GM19328 (cell line): ENCODE measurements around the gene RUBCN.
"Not testable (repeated sequence)": the region's sequence is repeated elsewhere in the genome, so short reads cannot be mapped to it uniquely, and the experiment has no call there.

ENCODE experiments used
- ATAC-seq: cut with Tn5 transposase; IDR thresholded peaks from one replicate; pipeline ENCODE4 v1.9.1; 2021; ENCODE audit warnings: mild to moderate bottlenecking, moderate library complexity; ENCODE audit not compliant: unreplicated experiment

RUBCN gene

GRCh38 chr3:197736010-197736490 is 654 bp downstream of the RUBCN start:
- no peak for ATAC-seq

- peak; percentile 39 for ATAC-seq
These were observed 1.9 kb downstream of the RUBCN start for GRCh38 chr3:197734667-197735318.

- ATAC-seq, result no peak
These were observed 3.7 kb downstream of the RUBCN start for GRCh38 chr3:197733042-197733441.

- not testable (repeated sequence) for ATAC-seq
These were observed 5.2 kb downstream of the RUBCN start for GRCh38 chr3:197731483-197731882.

- not testable (repeated sequence) for ATAC-seq
These were observed 5.9 kb downstream of the RUBCN start for GRCh38 chr3:197730770-197731169.

- no peak for ATAC-seq
These were observed 6.5 kb downstream of the RUBCN start for GRCh38 chr3:197730200-197730599.

- ATAC-seq, result no peak
These were observed 8.2 kb downstream of the RUBCN start for GRCh38 chr3:197728487-197728886.

- ATAC-seq, result not testable (repeated sequence)
These were observed 8.8 kb downstream of the RUBCN start for GRCh38 chr3:197727878-197728277.

GRCh38 chr3:197722734-197723133 is 14.0 kb downstream of the RUBCN start:
- no peak for ATAC-seq

GRCh38 chr3:197720694-197721093 is 16.0 kb downstream of the RUBCN start:
- ATAC-seq, result no peak

GRCh38 chr3:197718891-197719290 is 17.8 kb downstream of the RUBCN start:
- no peak for ATAC-seq

GRCh38 chr3:197714251-197714650 is 22.5 kb downstream of the RUBCN start:
- ATAC-seq, result no peak

- ATAC-seq, result no peak
These were observed 23.3 kb downstream of the RUBCN start for GRCh38 chr3:197713477-197713822.

- peak; percentile 77 for ATAC-seq
These were observed 24.6 kb downstream of the RUBCN start for GRCh38 chr3:197711973-197712707.

GRCh38 chr3:197710965-197711364 is 25.7 kb downstream of the RUBCN start:
- not testable (repeated sequence) for ATAC-seq

GRCh38 chr3:197709135-197709534 is 27.6 kb downstream of the RUBCN start:
- no peak for ATAC-seq

GRCh38 chr3:197706658-197707057 is 30.0 kb downstream of the RUBCN start:
- ATAC-seq, result no peak

- no peak for ATAC-seq
These were observed 34.9 kb downstream of the RUBCN start for GRCh38 chr3:197701841-197702240.

GRCh38 chr3:197700095-197700494 is 36.6 kb downstream of the RUBCN start:
- no peak for ATAC-seq

GRCh38 chr3:197697355-197697754 is 39.3 kb downstream of the RUBCN start:
- ATAC-seq, result no peak

- ATAC-seq, result no peak
These were observed 42.5 kb downstream of the RUBCN start for GRCh38 chr3:197694251-197694650.

GRCh38 chr3:197692641-197693040 is 44.1 kb downstream of the RUBCN start:
- no peak for ATAC-seq
